A549 (cell line): Measurements from ENCODE around the gene MPRIP. TPM values are rescaled to one million over a fixed set of nuclear protein-coding genes. Genes with fewer than 3 reads are reported as not detected.

ENCODE experiments used
- ATAC-seq, 2 experiments: fragments of 200-7000 bp in 1 of 2; fragments of >200 bp in 1 of 2; cut with Nextera tagmentation in 1 of 2; cut with Tn5 transposase in 1 of 2; 3 replicates each; pipeline versions ENCODE4 v1.8.0 to v1.9.1; 2018 to 2020; ENCODE audit warnings: mild to moderate bottlenecking in 1 of 2, moderate library complexity in 1 of 2
- CTCF ChIA-PET: fragments of 300-600 bp; sonication (Branson Sonifier 250); formaldehyde crosslinking; extraction: SDS; loops from one replicate; lab custom pipeline; 2021; ENCODE audit warnings: antibody characterized with exemption, inconsistent platforms; lab: Yijun Ruan, JAX
- POLR2A ChIA-PET: fragments of 350-600 bp; formaldehyde crosslinking; extraction: SDS; loops from one replicate; lab custom pipeline; 2021; ENCODE audit warnings: antibody characterized with exemption, inconsistent platforms; lab: Yijun Ruan, JAX
- DNase-seq, 2 experiments: peaks; one replicate each; pipeline versions ENCODE4 v3.0.0 to v3.0.0-alpha.2; 2011 to 2016; ENCODE audit warnings: low read depth in 1 of 2, low spot score in 1 of 2
- FAIRE-seq: peaks from 2 replicates; lab custom pipeline; 2011; peaks lifted over from hg19 to GRCh38; lab: Jason Lieb, UNC
- H3K27ac ChIP-seq, 2 experiments: fragments of >200 bp; sonication (Bioruptor Twin); formaldehyde crosslinking; 3 replicates each; pipeline ENCODE4 v1.5.1; 2016 to 2017
- H3K4me1 ChIP-seq: fragments of >200 bp; sonication (Bioruptor Twin); formaldehyde crosslinking; 3 replicates; pipeline ENCODE4 v1.6.1; 2016
- H3K4me2 ChIP-seq: fragments of >200 bp; sonication (Bioruptor Twin); formaldehyde crosslinking; 3 replicates; pipeline ENCODE4 v1.6.1; 2016
- H3K4me3 ChIP-seq: fragments of >200 bp; sonication (Bioruptor Twin); formaldehyde crosslinking; 3 replicates; pipeline ENCODE4 v1.5.1; 2016
- H3K9me3 ChIP-seq: fragments of >200 bp; sonication (Bioruptor Twin); formaldehyde crosslinking; 3 replicates; pipeline ENCODE4 v1.6.1; 2016
- ATOH8 ChIP-seq: fragments of 250-450 bp; sonication (Bioruptor Pico); IDR thresholded peaks from 2 replicates; pipeline ENCODE4 v1.5.0; 2020; ENCODE audit warnings: low read depth, mild to moderate bottlenecking, moderate library complexity
- BCL3 ChIP-seq: fragments of >200 bp; sonication (Bioruptor Twin); formaldehyde crosslinking; IDR thresholded peaks from 3 replicates; pipeline ENCODE4 v1.6.1; 2016
- BHLHE40 ChIP-seq: IDR thresholded peaks from 2 replicates; pipeline ENCODE4 v1.6.1; 2012; ENCODE audit warnings: low read depth, low read length, inconsistent platforms
- CTCF ChIP-seq: fragments of >200 bp; sonication (Bioruptor Twin); formaldehyde crosslinking; IDR thresholded peaks from 3 replicates; pipeline ENCODE4 v1.5.1; 2016
- E2F6 ChIP-seq: IDR thresholded peaks from 2 replicates; pipeline ENCODE4 v1.6.1; 2012; ENCODE audit warnings: low read depth, borderline replicate concordance
- ELK1 ChIP-seq: fragments of 150-350 bp; IDR thresholded peaks from 2 replicates; pipeline ENCODE4 v1.6.1; 2014; ENCODE audit warnings: low read depth, mild to moderate bottlenecking, low read length
- ESRRA ChIP-seq: fragments of 150-350 bp; IDR thresholded peaks from 2 replicates; pipeline ENCODE4 v1.6.1; 2014; ENCODE audit warnings: mild to moderate bottlenecking, low read length, borderline replicate concordance
- FOSB ChIP-seq: fragments of 250-450 bp; sonication (Bioruptor Pico); IDR thresholded peaks from 2 replicates; pipeline ENCODE4 v1.5.0; 2020; ENCODE audit warnings: mild to moderate bottlenecking, moderate library complexity
- HOXA7 ChIP-seq: fragments of 250-450 bp; sonication (Bioruptor Pico); IDR thresholded peaks from 2 replicates; pipeline ENCODE4 v1.5.0; 2020; ENCODE audit warnings: mild to moderate bottlenecking, moderate library complexity
- HOXB13 ChIP-seq: fragments of 250-450 bp; sonication (Bioruptor Pico); IDR thresholded peaks from 2 replicates; pipeline ENCODE4 v1.5.0; 2020; ENCODE audit warnings: low read depth, mild to moderate bottlenecking, moderate library complexity
- KDM5A ChIP-seq: fragments of 200-600 bp; sonication (generic); IDR thresholded peaks from 2 replicates; pipeline ENCODE4 v1.6.1; 2016; ENCODE audit warnings: antibody characterized with exemption, mild to moderate bottlenecking
- MAX ChIP-seq: IDR thresholded peaks from 2 replicates; pipeline ENCODE4 v1.6.1; 2012
- MAZ ChIP-seq: fragments of 150-350 bp; IDR thresholded peaks from 2 replicates; pipeline ENCODE4 v1.6.1; 2014; ENCODE audit warnings: antibody characterized with exemption, low read depth, low read length, borderline replicate concordance
- NR3C1 ChIP-seq: fragments of >200 bp; sonication (Bioruptor Twin); formaldehyde crosslinking; IDR thresholded peaks from 3 replicates; pipeline ENCODE4 v1.6.1; 2017
- PHF8 ChIP-seq: fragments of 200-600 bp; sonication (generic); IDR thresholded peaks from 2 replicates; pipeline ENCODE4 v1.6.1; 2016; ENCODE audit warnings: low read depth, mild to moderate bottlenecking, antibody characterized with exemption, moderate library complexity, borderline replicate concordance
- REST ChIP-seq: fragments of 200-600 bp; sonication (generic); IDR thresholded peaks from 2 replicates; pipeline ENCODE4 v1.6.1; 2016; ENCODE audit warnings: antibody characterized with exemption, mild to moderate bottlenecking, moderate library complexity
- SMC3 ChIP-seq: fragments of >200 bp; sonication (Bioruptor Twin); formaldehyde crosslinking; IDR thresholded peaks from 3 replicates; pipeline ENCODE4 v1.6.1; 2018; ENCODE audit warnings: inconsistent platforms
- SREBF2 ChIP-seq: fragments of 450-650 bp; IDR thresholded peaks from 2 replicates; pipeline ENCODE4 v1.6.1; 2014; ENCODE audit warnings: mild to moderate bottlenecking, moderate library complexity
- TFCP2L1 ChIP-seq: fragments of 250-450 bp; sonication (Bioruptor Pico); IDR thresholded peaks from 2 replicates; pipeline ENCODE4 v1.5.0; 2021; ENCODE audit warnings: mild to moderate bottlenecking
- TP53 ChIP-seq: fragments of 250-450 bp; sonication (Bioruptor Pico); IDR thresholded peaks from 2 replicates; pipeline ENCODE4 v1.5.0; 2021; ENCODE audit warnings: mild to moderate bottlenecking, moderate library complexity
- USF2 ChIP-seq: fragments of 450-650 bp; IDR thresholded peaks from 2 replicates; pipeline ENCODE4 v1.6.1; 2014; ENCODE audit warnings: antibody characterized with exemption
- ZC3H11A ChIP-seq: fragments of 450-650 bp; IDR thresholded peaks from 2 replicates; pipeline ENCODE4 v1.6.1; 2014; ENCODE audit warnings: antibody characterized with exemption, mild to moderate bottlenecking
- ZFP36 ChIP-seq: fragments of 450-650 bp; IDR thresholded peaks from 2 replicates; pipeline ENCODE4 v1.6.1; 2014; ENCODE audit warnings: borderline replicate concordance; ENCODE audit not compliant: partially characterized antibody
- ZSCAN20 ChIP-seq: fragments of 250-450 bp; sonication (Bioruptor Pico); IDR thresholded peaks from 2 replicates; pipeline ENCODE4 v1.8.0; 2022; ENCODE audit warnings: mild to moderate bottlenecking, moderate library complexity
- WGBS: methylation state at CpG from one replicate; pipeline ENCODE4 v1.1.6; 2017; ENCODE audit errors: missing lambda C conversion rate; 5-methylcytosine and 5-hydroxymethylcytosine counted together
- polyA plus RNA-seq, 4 experiments: library from polyadenylated mRNA; depleted of rRNA in 3 of 4; stranded (reverse); fragments of >200 nt; fragmentation: RNase III in 1 of 4; extraction: RNeasy Plus Mini Kit Qiagen cat#74134 plus additional on column Dnase treatment in 1 of 4; gene quantifications; 2 replicates in 3 of 4; 3 replicates in 1 of 4; pipeline ENCODE4 v1.2.3, GENCODE V29; 2011 to 2017

Gene MPRIP
- polyA plus RNA-seq, 2 of the 4 experiments (the other 2 are of a cell fraction): 147 to 228 TPM

- peaks cover 99% of the 10 kb centered on the region for H3K4me1 ChIP-seq
- no peak for TF ChIP-seq KDM5A
- no peak for TF ChIP-seq MAX
- TF ChIP-seq FOSB (CRISPR knock-in tag): no peak
- no peak for TF ChIP-seq SREBF2
- TF ChIP-seq TFCP2L1: no peak
- TF ChIP-seq PHF8: no peak
- no peak for TF ChIP-seq REST
- TF ChIP-seq E2F6: no peak
- TF ChIP-seq USF2: no peak
- no peak for TF ChIP-seq ZSCAN20 (CRISPR knock-in tag)
- TF ChIP-seq TP53 (CRISPR knock-in tag): no peak
- TF ChIP-seq MAZ: no peak
- no peak for TF ChIP-seq HOXA7 (CRISPR knock-in tag)
- no peak for TF ChIP-seq SMC3
- no peak for TF ChIP-seq CTCF
- no peak for TF ChIP-seq NR3C1
- no peak for TF ChIP-seq ESRRA
- no peak for TF ChIP-seq ZC3H11A
- TF ChIP-seq, all 56 proteins: peak for 0
- ChIA-PET CTCF (interaction anchor here (0.6 to 1.4 kb wide), 2 partner anchors 12 to 39 kb away, joined by 3 to 4 read pairs; no protein-coding TSS in a partner anchor), POLR2A (no interaction called here)
- Histone ChIP-seq H3K27ac (peak overlapping the region; percentile 40 to 64; a peak in 3 of 6 replicates), H3K4me3 (no peak overlapping the region), H3K4me2 (no peak overlapping the region), H3K9me3 (no peaks in the 10 kb centered on the region)
- FAIRE-seq (no peak), ATAC-seq (no peak), DNase-seq (no peak)
- 91% methylated on average over 11 of the region's 11 CpGs for WGBS
Measured at GRCh38 chr17:17075125-17075781, 33.0 kb downstream of the MPRIP start.

GRCh38 chr17:17076066-17076465 lies 33.8 kb downstream of the MPRIP start:
- FAIRE-seq: no peak
- peaks cover 99% of the 10 kb centered on the region for H3K4me1 ChIP-seq
- CTCF ChIA-PET: interaction anchor here (0.5 kb wide), 1 partner anchor 9 kb away, joined by 6 read pairs; no protein-coding TSS in a partner anchor
- H3K4me3 ChIP-seq: no peak overlapping the region
- 94% methylated on average over 5 of the region's 5 CpGs for WGBS
- peak overlapping the region; percentile 1 to 64; a peak in 3 of 6 replicates for H3K27ac ChIP-seq
- no peaks in the 10 kb centered on the region for H3K9me3 ChIP-seq
- H3K4me2 ChIP-seq: no peak overlapping the region
- POLR2A ChIA-PET: no interaction called here
- no peak for ATAC-seq
- DNase-seq: no peak
- TF ChIP-seq BCL3: no peak
- TF ChIP-seq ATOH8 (CRISPR knock-in tag): no peak
- TF ChIP-seq ELK1: no peak
- no peak for TF ChIP-seq TFCP2L1
- no peak for TF ChIP-seq E2F6
- no peak for TF ChIP-seq ZFP36
- TF ChIP-seq BHLHE40: no peak
- no peak for TF ChIP-seq HOXB13 (CRISPR knock-in tag)
